ENCODE data around the gene CLDN9. TPM values are rescaled to one million over a fixed set of nuclear protein-coding genes. Genes with fewer than 3 reads are reported as not detected.

CLDN9 gene
- total and polyA plus RNA-seq, 9 of the 15 experiments (the other 6 are each of a cell fraction or from before 2014, with no cell fraction given): 0.12 to 0.44 (median 0.22) TPM; not detected in 4

DNA sequence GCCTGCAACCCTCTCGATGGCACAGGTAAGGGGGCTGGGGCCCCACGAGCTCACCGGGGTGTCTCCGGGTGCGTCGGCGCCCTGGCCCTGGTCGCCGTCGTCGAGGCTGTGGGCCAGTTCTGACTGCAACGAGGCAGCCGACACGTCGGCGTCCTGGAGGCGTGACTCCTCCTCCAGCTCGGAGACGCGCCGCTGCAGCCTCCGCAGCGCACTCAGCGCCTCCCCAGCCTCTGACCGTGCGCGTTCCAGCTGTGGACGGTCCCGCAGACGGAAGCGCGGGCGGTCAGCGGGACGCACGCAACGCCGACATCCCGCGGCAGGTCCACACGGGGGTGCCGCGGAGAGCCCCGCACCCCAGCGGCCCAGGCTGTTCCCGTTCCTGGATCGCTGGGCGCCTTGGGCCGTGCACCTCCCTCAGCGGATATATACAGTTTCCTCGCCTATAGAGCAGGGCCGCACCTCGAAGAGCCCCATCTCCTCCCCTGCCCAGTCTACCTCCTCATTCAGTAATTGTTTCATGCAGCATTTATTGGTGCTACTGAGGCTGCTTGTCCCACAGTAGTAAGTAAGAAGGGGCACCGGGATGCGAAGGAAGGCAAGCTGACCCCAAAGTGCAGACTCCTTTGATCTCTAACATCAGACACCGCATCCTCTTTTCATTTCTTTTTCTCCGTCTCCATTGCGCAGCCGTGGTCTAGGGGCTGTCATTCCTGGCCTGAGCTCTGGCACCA is 16.9 kb downstream of the CLDN9 start:
- intact Hi-C loops (cut with micrococcal nuclease) (loop anchor here (10.0 kb wide), 1 partner anchor 65 kb away; the partner anchor contains the start of genes KREMEN2 and PAQR4), in situ Hi-C loops (cut with MboI) (no loop called here)
- WGBS (ENCODE audit: insufficient coverage, low coverage, missing lambda C conversion rate): 6% methylated on average over 54 of the region's 59 CpGs
- Histone ChIP-seq H3K9ac (ENCODE audit: insufficient read depth in 1 of 2, low read depth in 2 of 2, low read length in 2 of 2) (peak overlapping the region; percentile 40 to 89; a peak in 3 of 4 replicates), H3K9me3 (replicated peaks; ENCODE audit: control insufficient read depth, insufficient read depth, low read depth, low read length) (no peaks in the 10 kb centered on the region), H3K36me3 (ENCODE audit: control insufficient read depth, insufficient read depth, low read length) (peaks cover 24% of the 10 kb centered on the region; the same call in 2 of the 3 replicates), H4K20me1 (replicated peaks; ENCODE audit: control insufficient read depth, insufficient read depth, low read length) (peaks cover 3% of the 10 kb centered on the region; the same call in 1 of the 2 replicates), H3K27me3 (ENCODE audit: control insufficient read depth in 2 of 2, insufficient read depth in 2 of 2, low read length in 2 of 2) (peaks cover 20 to 51% of the 10 kb centered on the region in 2 experiments; a peak in 4 of 5 replicates), H3K4me1 (replicated peaks in 1 of 2; ENCODE audit: control insufficient read depth in 2 of 2, insufficient read depth in 2 of 2, low read length in 2 of 2) (peaks cover 15 to 62% of the 10 kb centered on the region in 2 experiments), H3K9me1 (ENCODE audit: control insufficient read depth, insufficient read depth, low read length) (no peaks in the 10 kb centered on the region), H3K79me2 (ENCODE audit: control insufficient read depth, insufficient read depth, low read length) (peaks cover 5% of the 10 kb centered on the region; the same call in 1 of the 3 replicates), H3K4me2 (ENCODE audit: insufficient read depth, low read length) (peak overlapping the region; percentile 67), H3K27ac (ENCODE audit: extremely low read depth, low read depth, low read length) (no peak overlapping the region), H2AFZ (ENCODE audit: low read depth, low read length) (peak overlapping the region; percentile 71), H3K4me3 (peak overlapping the region; percentile 23; the same call in 1 of the 2 replicates)
- DNase-seq (ENCODE audit: extremely low read depth in 1 of 4, low spot score in 3 of 4) (peak; percentile 59 to 80 (median 62)), ATAC-seq (peak; percentile 69), FAIRE-seq (peak; percentile 29)
- CTCF ChIA-PET (ENCODE audit: low intra/inter-chr PET ratio): no interaction called here
- POLR2A ChIA-PET: interaction anchor here (0.6 to 2.2 kb wide), 6 partner anchors 7 to 120 kb away, joined by 3 to 13 read pairs (median 3); partner anchors contain the start of genes HCFC1R1, THOC6 and TNFRSF12A
- BruUV-seq (replicated peaks): no TSS peak
- TF ChIP-seq POLR2H (tag; IDR thresholded peaks at IDR 0.05; ENCODE audit: low read depth) (no peak), MIER1 (IDR thresholded peaks at IDR 0.05; ENCODE audit: low read depth) (no peak), TEAD1 (CRISPR knock-in tag; IDR thresholded peaks at IDR 0.05) (0 out of 4 replicates have a peak, but pooled peaks of 1 of the 2 experiments have one; percentile 26), TFAM (CRISPR knock-in tag; conservative IDR thresholded peaks at IDR 0.05) (no peak), ATF7 (IDR thresholded peaks at IDR 0.05) (no peak), TCF7L2 (IDR thresholded peaks at IDR 0.05; ENCODE audit: low read depth, low read length) (no peak), ARID2 (IDR thresholded peaks at IDR 0.05) (no peak), ZNF124 (CRISPR knock-in tag; IDR thresholded peaks at IDR 0.05) (no peak), ZSCAN29 (IDR thresholded peaks at IDR 0.05) (no peak), DPF2 (IDR thresholded peaks at IDR 0.05) (no peak), NFIC (IDR thresholded peaks at IDR 0.05) (peak; percentile 69), U2AF1 (optimal IDR thresholded peaks at IDR 0.05; ENCODE audit: low read depth, low read length) (no peak), NONO (IDR thresholded peaks at IDR 0.05; ENCODE audit: low read depth in 2 of 2, low read length in 1 of 2) (no peak), CREM (IDR thresholded peaks at IDR 0.05; ENCODE audit: low read depth) (peak; percentile 66), PHB (CRISPR knock-in tag; IDR thresholded peaks at IDR 0.05) (no peak), CTBP1 (IDR thresholded peaks at IDR 0.05; ENCODE audit: borderline replicate concordance) (peak; percentile 86), CC2D1A (IDR thresholded peaks at IDR 0.05) (no peak), SNRNP70 (optimal IDR thresholded peaks at IDR 0.05; ENCODE audit: low read depth, low read length) (no peak)
- TF ChIP-seq, protein P1, sequence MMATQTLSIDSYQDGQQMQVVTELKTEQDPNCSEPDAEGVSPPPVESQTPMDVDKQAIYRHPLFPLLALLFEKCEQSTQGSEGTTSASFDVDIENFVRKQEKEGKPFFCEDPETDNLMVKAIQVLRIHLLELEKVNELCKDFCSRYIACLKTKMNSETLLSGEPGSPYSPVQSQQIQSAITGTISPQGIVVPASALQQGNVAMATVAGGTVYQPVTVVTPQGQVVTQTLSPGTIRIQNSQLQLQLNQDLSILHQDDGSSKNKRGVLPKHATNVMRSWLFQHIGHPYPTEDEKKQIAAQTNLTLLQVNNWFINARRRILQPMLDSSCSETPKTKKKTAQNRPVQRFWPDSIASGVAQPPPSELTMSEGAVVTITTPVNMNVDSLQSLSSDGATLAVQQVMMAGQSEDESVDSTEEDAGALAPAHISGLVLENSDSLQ (IDR thresholded peaks at IDR 0.05): no peak
- TF ChIP-seq, protein P2, sequence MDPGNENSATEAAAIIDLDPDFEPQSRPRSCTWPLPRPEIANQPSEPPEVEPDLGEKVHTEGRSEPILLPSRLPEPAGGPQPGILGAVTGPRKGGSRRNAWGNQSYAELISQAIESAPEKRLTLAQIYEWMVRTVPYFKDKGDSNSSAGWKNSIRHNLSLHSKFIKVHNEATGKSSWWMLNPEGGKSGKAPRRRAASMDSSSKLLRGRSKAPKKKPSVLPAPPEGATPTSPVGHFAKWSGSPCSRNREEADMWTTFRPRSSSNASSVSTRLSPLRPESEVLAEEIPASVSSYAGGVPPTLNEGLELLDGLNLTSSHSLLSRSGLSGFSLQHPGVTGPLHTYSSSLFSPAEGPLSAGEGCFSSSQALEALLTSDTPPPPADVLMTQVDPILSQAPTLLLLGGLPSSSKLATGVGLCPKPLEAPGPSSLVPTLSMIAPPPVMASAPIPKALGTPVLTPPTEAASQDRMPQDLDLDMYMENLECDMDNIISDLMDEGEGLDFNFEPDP (CRISPR knock-in tag; IDR thresholded peaks at IDR 0.05): no peak
- TF ChIP-seq, protein P3, sequence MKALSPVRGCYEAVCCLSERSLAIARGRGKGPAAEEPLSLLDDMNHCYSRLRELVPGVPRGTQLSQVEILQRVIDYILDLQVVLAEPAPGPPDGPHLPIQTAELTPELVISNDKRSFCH (CRISPR knock-in tag; IDR thresholded peaks at IDR 0.05): no peak
- TF ChIP-seq, protein P3 (tag; IDR thresholded peaks at IDR 0.05): no peak
